Thyroid gland (tissue), 4 donors: ENCODE measurements around the gene PCDH19.

Source experiments
- CTCF ChIP-seq, 6 experiments: fragments of 200-600 bp in 3 of 6; fragments of 450-650 bp in 3 of 6; sonication (generic) in 3 of 6; IDR thresholded peaks; one replicate each; pipeline ENCODE4 v1.5.1; 2016 to 2019; ENCODE audit warnings: antibody characterized with exemption in 6 of 6, mild to moderate bottlenecking in 2 of 6, inconsistent platforms in 1 of 6, moderate library complexity in 1 of 6
- POLR2A ChIP-seq, 2 donors: fragments of 450-650 bp; IDR thresholded peaks; one replicate each; pipeline ENCODE4 v1.6.1; 2017; ENCODE audit warnings: antibody characterized with exemption in 2 of 2, mild to moderate bottlenecking in 2 of 2, moderate library complexity in 1 of 2

DNA sequence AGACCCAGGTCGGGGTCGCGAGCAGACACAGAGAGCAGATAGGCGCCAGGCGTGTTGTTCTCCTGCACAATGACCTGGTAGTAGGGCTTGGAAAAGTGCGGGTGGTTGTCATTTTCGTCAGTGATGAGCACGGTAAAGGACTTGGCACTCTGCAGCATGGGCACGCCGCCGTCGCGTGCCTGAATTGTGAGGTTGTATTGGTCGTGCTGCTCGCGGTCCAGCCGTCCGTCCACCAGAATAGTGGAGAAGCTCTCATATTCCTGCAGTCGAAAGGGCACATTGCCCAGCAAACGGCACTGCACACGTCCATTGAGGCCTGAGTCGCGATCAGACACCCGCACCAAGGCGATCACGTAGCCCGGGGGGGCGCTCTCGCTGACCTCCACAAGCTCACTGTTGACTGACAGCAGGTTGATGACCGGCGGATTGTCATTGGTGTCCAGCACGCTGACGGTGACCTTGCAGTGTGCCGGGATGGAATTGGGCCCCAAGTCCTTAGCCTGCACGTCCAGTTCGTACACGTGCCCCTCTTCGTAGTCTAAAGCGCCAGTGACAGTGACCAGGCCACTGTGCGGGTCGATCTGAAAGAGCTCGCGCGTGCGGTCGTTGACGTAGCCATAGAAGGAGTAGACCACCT, 2.8 kb downstream of the PCDH19 start:
- TF ChIP-seq CTCF (IDR thresholded peaks at IDR 0.05) (no peak), POLR2A (IDR thresholded peaks at IDR 0.05) (no peak)
